HUES48 (cell line): ENCODE results near the gene MTA3.
A peak's percentile ranks its signal among the peaks of the same experiment; 100 is the strongest.

ENCODE experiments used
- H3K27ac ChIP-seq: one replicate; pipeline ENCODE4 v1.7.0; 2013; ENCODE audit warnings: low read depth, low read length, inconsistent platforms
- H3K27me3 ChIP-seq: 2 replicates; pipeline ENCODE4 v1.6.1; 2013; ENCODE audit warnings: mild to moderate bottlenecking, low read length; ENCODE audit not compliant: control insufficient read depth, insufficient read depth
- H3K36me3 ChIP-seq: 2 replicates; pipeline ENCODE4 v1.6.1; 2013; ENCODE audit warnings: low read length; ENCODE audit not compliant: control insufficient read depth, insufficient read depth
- H3K4me1 ChIP-seq: 2 replicates; pipeline ENCODE4 v1.6.1; 2013; ENCODE audit warnings: mild to moderate bottlenecking, low read length; ENCODE audit not compliant: control insufficient read depth, insufficient read depth
- H3K4me3 ChIP-seq: 2 replicates; pipeline ENCODE4 v1.5.1; 2013; ENCODE audit warnings: mild to moderate bottlenecking, low read depth, low read length
- H3K9ac ChIP-seq: 2 replicates; pipeline ENCODE4 v1.6.1; 2013; ENCODE audit warnings: mild to moderate bottlenecking, low read depth, low read length, moderate library complexity
- H3K9me3 ChIP-seq: 2 replicates; pipeline ENCODE4 v1.6.1; 2013; ENCODE audit warnings: low read length; ENCODE audit not compliant: control insufficient read depth, insufficient read depth

The MTA3 gene

GRCh38 chr2:42663106-42663780 lies 94.8 kb downstream of the MTA3 start:
- peak overlapping the region; percentile 39 for H3K27ac ChIP-seq
- peaks cover 21% of the 10 kb centered on the region for H3K4me1 ChIP-seq
- H3K9ac ChIP-seq = no peak overlapping the region

DNA sequence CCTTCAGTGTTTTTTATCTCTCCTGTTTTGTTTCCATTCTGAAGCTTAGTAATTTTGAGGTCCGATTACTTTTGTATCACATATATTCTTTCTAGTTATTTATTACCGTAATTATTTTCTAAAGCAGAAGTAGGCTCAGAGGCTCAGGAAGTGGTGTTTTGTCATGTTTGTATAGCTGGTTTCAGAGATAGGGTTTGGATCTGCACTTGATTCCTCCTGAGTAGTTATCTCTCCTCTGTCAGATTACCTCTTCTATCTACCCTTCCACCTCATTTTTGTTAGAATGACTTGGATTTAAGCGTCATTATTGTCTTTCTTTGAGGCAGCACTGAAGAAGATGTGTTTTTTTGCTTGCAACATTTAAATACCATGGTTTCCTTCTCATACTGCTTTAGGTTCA lies 95.4 kb downstream of the MTA3 start:
- Histone ChIP-seq H3K9ac (no peak overlapping the region), H3K27me3 (no peaks in the 10 kb centered on the region), H3K36me3 (peaks cover 69% of the 10 kb centered on the region), H3K4me1 (peaks cover 18% of the 10 kb centered on the region), H3K4me3 (no peak overlapping the region), H3K27ac (no peak overlapping the region), H3K9me3 (no peaks in the 10 kb centered on the region)

More at GRCh38 chr2:42663106-42663780, 94.8 kb downstream of the MTA3 start:
- H3K27me3 ChIP-seq = no peaks in the 10 kb centered on the region
- no peaks in the 10 kb centered on the region for H3K9me3 ChIP-seq
- peaks cover 72% of the 10 kb centered on the region for H3K36me3 ChIP-seq
- H3K4me3 ChIP-seq = no peak overlapping the region

DNA sequence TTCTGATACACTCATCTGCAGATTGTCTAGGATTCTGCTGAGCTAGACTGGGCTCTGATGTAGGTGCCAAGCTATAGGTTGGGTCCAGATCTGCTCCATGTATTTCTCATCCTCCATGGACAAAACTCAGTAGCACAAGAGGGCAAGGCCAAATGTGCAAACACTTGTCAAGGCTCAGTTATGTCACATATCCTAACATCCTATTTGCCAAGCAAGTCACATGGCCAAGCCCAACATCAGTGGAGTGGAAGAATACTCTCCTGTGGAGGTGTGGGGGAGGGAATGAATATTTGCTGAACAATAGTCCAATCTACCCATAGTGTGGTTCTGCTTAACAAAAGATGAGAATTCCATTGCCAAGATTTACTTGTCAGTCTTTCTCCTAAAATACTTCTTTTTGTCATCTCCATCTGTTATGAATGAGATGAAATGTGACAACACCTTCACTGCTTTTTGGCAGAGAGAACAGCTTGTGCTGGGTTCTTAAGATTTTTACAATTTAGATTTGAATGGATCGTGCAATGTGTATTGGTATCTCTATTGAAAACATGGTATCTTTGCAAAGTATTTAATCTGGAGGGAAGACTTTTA lies 105.7 kb downstream of the MTA3 start:
- peaks cover 23% of the 10 kb centered on the region for H3K36me3 ChIP-seq
- no peaks in the 10 kb centered on the region for H3K9me3 ChIP-seq
- no peak overlapping the region for H3K9ac ChIP-seq
- no peak overlapping the region for H3K27ac ChIP-seq
- H3K27me3 ChIP-seq = no peaks in the 10 kb centered on the region
- no peak overlapping the region for H3K4me3 ChIP-seq
- no peaks in the 10 kb centered on the region for H3K4me1 ChIP-seq

DNA sequence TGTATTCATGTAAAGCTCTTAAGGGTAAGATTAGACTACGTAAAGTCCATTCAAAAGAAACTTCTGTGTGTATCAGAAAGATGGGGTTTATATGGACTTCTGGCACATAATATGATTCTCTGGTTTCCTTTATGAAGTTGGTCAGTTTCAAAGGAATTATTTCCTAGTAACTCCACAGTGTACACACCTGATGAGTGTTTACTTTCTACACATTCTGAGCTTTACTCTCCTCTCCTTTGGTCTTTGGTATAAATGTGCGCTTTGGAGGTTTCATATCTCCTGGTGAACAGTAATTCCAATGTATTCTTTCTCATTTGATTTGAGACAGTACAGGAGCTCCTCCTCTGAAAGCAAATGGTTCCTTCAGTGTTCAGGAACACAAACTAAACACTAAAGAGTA lies 107.4 kb downstream of the MTA3 start:
- no peak overlapping the region for H3K9ac ChIP-seq
- H3K27me3 ChIP-seq = no peaks in the 10 kb centered on the region
- H3K4me3 ChIP-seq = no peak overlapping the region
- H3K36me3 ChIP-seq = peaks cover 38% of the 10 kb centered on the region
- no peak overlapping the region for H3K27ac ChIP-seq
- no peaks in the 10 kb centered on the region for H3K9me3 ChIP-seq
- no peaks in the 10 kb centered on the region for H3K4me1 ChIP-seq

GRCh38 chr2:42685303-42685702 lies 116.9 kb downstream of the MTA3 start:
- Histone ChIP-seq H3K36me3 (peaks cover 69% of the 10 kb centered on the region), H3K4me1 (peaks cover 4% of the 10 kb centered on the region; the same call in 1 of the 2 replicates), H3K9ac (no peak overlapping the region), H3K27me3 (no peaks in the 10 kb centered on the region), H3K4me3 (no peak overlapping the region), H3K27ac (no peak overlapping the region), H3K9me3 (no peaks in the 10 kb centered on the region)

DNA sequence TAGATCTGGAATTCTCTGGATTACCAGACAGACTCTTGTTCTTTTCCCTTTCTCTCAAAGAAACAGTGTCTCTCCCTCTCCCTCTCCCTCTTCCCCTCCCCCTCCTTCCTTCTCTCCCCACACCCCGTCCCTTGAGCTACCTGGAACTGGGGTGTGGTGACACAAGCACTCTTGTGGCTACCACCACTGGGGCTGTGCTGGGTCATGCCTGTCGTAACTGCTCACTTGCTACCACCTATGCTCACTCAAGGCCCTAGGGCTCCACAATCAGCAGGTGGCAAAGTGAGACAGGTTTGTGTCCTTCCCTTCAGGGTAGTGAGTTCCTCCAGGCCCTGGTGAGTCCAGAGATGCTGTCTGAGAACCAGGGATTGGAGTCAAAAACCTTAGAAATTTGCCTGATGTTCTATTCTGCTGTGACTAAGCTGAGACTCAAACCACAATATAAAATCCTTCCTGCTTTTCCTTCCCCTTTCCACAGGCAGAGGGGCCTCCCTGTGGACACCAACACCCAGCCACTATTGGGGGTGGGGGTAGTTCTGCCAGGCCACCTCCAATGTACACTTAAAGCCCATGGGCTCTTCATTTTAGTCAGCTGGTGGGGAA lies 124.7 kb downstream of the MTA3 start:
- H3K27me3 ChIP-seq = no peaks in the 10 kb centered on the region
- H3K36me3 ChIP-seq = peaks cover 69% of the 10 kb centered on the region
- H3K4me3 ChIP-seq = no peak overlapping the region
- no peaks in the 10 kb centered on the region for H3K9me3 ChIP-seq
- H3K9ac ChIP-seq = no peak overlapping the region
- no peaks in the 10 kb centered on the region for H3K4me1 ChIP-seq
- no peak overlapping the region for H3K27ac ChIP-seq

- Histone ChIP-seq H3K9me3 (no peaks in the 10 kb centered on the region), H3K4me3 (no peak overlapping the region), H3K4me1 (no peaks in the 10 kb centered on the region), H3K27me3 (no peaks in the 10 kb centered on the region), H3K9ac (no peak overlapping the region), H3K36me3 (peaks cover 75% of the 10 kb centered on the region), H3K27ac (no peak overlapping the region)
These were observed 125.5 kb downstream of the MTA3 start for GRCh38 chr2:42693688-42694479.

GRCh38 chr2:42696987-42697386 lies 128.6 kb downstream of the MTA3 start:
- no peak overlapping the region for H3K4me3 ChIP-seq
- no peaks in the 10 kb centered on the region for H3K27me3 ChIP-seq
- no peaks in the 10 kb centered on the region for H3K9me3 ChIP-seq
- no peaks in the 10 kb centered on the region for H3K4me1 ChIP-seq
- peaks cover 81% of the 10 kb centered on the region for H3K36me3 ChIP-seq
- H3K9ac ChIP-seq = no peak overlapping the region
- H3K27ac ChIP-seq = no peak overlapping the region

DNA sequence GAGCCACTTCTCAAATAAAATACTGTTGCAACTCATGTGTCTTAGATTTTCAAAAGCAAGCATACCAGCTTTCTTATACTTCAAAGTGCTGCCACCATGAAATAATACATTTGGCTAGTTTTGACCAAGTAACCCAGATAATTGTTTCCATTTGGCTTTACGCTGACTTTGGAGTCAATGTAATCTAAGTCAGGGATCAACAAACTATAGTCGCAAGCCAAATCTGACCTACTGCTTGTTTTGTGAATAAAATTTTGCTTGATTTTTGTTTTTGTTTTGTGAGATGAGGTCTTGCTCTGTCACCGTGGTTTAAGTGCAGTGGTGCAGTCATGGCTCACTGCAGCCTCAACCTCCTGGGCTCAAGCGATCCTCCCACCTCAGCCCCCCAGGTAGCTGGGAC lies 130.5 kb downstream of the MTA3 start:
- Histone ChIP-seq H3K27me3 (no peaks in the 10 kb centered on the region), H3K9me3 (no peaks in the 10 kb centered on the region), H3K4me1 (no peaks in the 10 kb centered on the region), H3K4me3 (no peak overlapping the region), H3K9ac (no peak overlapping the region), H3K27ac (no peak overlapping the region), H3K36me3 (peaks cover 82% of the 10 kb centered on the region)

DNA sequence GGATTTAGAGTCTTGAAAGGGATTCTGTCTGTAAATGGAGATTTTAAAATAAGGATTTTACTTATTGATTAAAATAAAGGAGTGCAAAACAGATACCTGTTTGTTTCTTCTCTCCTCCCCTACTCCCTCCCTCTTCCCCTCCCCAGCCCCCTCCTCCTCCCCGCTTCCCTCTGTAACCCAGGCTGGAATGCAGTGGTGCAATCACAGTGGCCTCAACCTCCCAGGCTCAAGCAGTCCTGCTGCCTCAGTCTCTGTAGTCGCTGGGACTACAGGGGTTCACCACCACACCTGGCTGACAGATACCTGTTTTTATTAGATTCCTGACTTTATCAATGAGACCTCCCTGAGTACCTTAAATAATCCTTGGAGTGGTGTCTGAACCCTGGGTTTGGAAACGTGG lies 138.4 kb downstream of the MTA3 start:
- H3K36me3 ChIP-seq = peaks cover 59% of the 10 kb centered on the region
- peaks cover 8% of the 10 kb centered on the region for H3K4me1 ChIP-seq
- no peak overlapping the region for H3K4me3 ChIP-seq
- H3K27ac ChIP-seq = no peak overlapping the region
- no peaks in the 10 kb centered on the region for H3K27me3 ChIP-seq
- H3K9ac ChIP-seq = no peak overlapping the region
- no peaks in the 10 kb centered on the region for H3K9me3 ChIP-seq

- H3K27ac ChIP-seq = no peak overlapping the region
- H3K4me1 ChIP-seq = peaks cover 8% of the 10 kb centered on the region
- H3K4me3 ChIP-seq = no peak overlapping the region
- no peaks in the 10 kb centered on the region for H3K27me3 ChIP-seq
- no peaks in the 10 kb centered on the region for H3K9me3 ChIP-seq
- no peak overlapping the region for H3K9ac ChIP-seq
- peaks cover 51% of the 10 kb centered on the region for H3K36me3 ChIP-seq
These were observed 139.7 kb downstream of the MTA3 start for GRCh38 chr2:42708179-42708578.
